CD1c-positive myeloid dendritic cell (primary cell): ENCODE data around the gene TEAD1.
A peak's percentile ranks its signal among the peaks of the same experiment; 100 is the strongest.

Experiments
- DNase-seq: peaks from one replicate; pipeline ENCODE4 v3.0.0-alpha.2; 2016; ENCODE audit errors: extremely low spot score

Gene TEAD1

GRCh38 chr11:12893787-12894672, 219.8 kb downstream of the TEAD1 start:
- DNase-seq = peak; percentile 68

GRCh38 chr11:12897390-12897789, 223.2 kb downstream of the TEAD1 start:
- no peak for DNase-seq

GRCh38 chr11:12897867-12898266, 223.6 kb downstream of the TEAD1 start:
- DNase-seq = no peak

GRCh38 chr11:12900496-12900895, 226.3 kb downstream of the TEAD1 start:
- DNase-seq = no peak

GRCh38 chr11:12901272-12901671, 227.1 kb downstream of the TEAD1 start:
- no peak for DNase-seq

GRCh38 chr11:12901874-12902481, 227.8 kb downstream of the TEAD1 start:
- no peak for DNase-seq

GRCh38 chr11:12902791-12903486, 228.7 kb downstream of the TEAD1 start:
- DNase-seq = no peak

GRCh38 chr11:12905435-12905834, 231.2 kb downstream of the TEAD1 start:
- DNase-seq = no peak

GRCh38 chr11:12906501-12906900, 232.3 kb downstream of the TEAD1 start:
- no peak for DNase-seq

- DNase-seq = no peak
Measured at GRCh38 chr11:12909879-12910278, 235.7 kb downstream of the TEAD1 start.

- no peak for DNase-seq
Measured at GRCh38 chr11:12914400-12914912, 240.2 kb downstream of the TEAD1 start.

GRCh38 chr11:12915093-12915492, 240.9 kb downstream of the TEAD1 start:
- DNase-seq = no peak

GRCh38 chr11:12917822-12918221, 243.6 kb downstream of the TEAD1 start:
- DNase-seq = no peak

GRCh38 chr11:12918667-12919066, 244.4 kb downstream of the TEAD1 start:
- DNase-seq = no peak

- DNase-seq = no peak
Measured at GRCh38 chr11:12922418-12922817, 248.2 kb downstream of the TEAD1 start.

- DNase-seq = no peak
Measured at GRCh38 chr11:12922980-12923507, 248.8 kb downstream of the TEAD1 start.

- no peak for DNase-seq
Measured at GRCh38 chr11:12924650-12925049, 250.4 kb downstream of the TEAD1 start.

- DNase-seq = no peak
Measured at GRCh38 chr11:12925520-12925919, 251.3 kb downstream of the TEAD1 start.

GRCh38 chr11:12927221-12927620, 253.0 kb downstream of the TEAD1 start:
- no peak for DNase-seq

GRCh38 chr11:12927886-12928285, 253.7 kb downstream of the TEAD1 start:
- no peak for DNase-seq

- DNase-seq = no peak
Measured at GRCh38 chr11:12930850-12931249, 256.6 kb downstream of the TEAD1 start.

GRCh38 chr11:12932485-12932884, 258.3 kb downstream of the TEAD1 start:
- DNase-seq = no peak
